ENCODE measurements around the gene SMIM27.

Gene SMIM27

DNA sequence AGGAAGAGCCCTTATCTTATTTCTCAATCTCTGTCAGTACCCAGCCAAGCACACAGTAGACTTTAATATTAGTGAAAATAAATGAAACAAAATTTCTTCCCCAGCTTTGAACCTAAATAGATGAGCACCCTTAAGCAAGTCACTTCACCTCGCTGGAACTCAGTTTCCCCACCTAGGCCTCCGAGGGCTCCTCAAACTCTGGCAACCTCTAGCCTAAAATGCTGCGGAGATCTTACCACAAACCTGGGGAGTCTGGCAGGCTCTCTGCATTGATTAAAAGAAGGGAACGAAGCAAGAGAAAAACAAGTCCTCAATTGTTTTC is 26.5 kb upstream of the SMIM27 start:
- Histone ChIP-seq H3K36me3 (ENCODE audit: insufficient read depth, low read length) (no peaks in the 10 kb centered on the region), H3K4me2 (ENCODE audit: low read length) (peak overlapping the region; percentile 94), H3F3A (ENCODE audit: insufficient read depth, low read length) (no peaks in the 10 kb centered on the region), H3K79me2 (ENCODE audit: insufficient read depth, low read length) (no peaks in the 10 kb centered on the region), H3K9me2 (ENCODE audit: low read depth, low read length) (no peaks in the 10 kb centered on the region), H3K9ac (ENCODE audit: low read length) (peak overlapping the region; percentile 73), H3K4me3 (ENCODE audit: low read depth, low read length, poor library complexity, severe bottlenecking) (peak overlapping the region; percentile 65), H4K20me1 (ENCODE audit: insufficient read depth, low read length) (no peaks in the 10 kb centered on the region), H3K4me1 (ENCODE audit: insufficient read depth, low read length, severe bottlenecking) (peaks cover 17% of the 10 kb centered on the region), H3K27ac (ENCODE audit: low read depth, low read length, poor library complexity, severe bottlenecking) (peak overlapping the region; percentile 4), H3K9me3 (ENCODE audit: low read length) (peaks cover 4% of the 10 kb centered on the region), H3K27me3 (ENCODE audit: insufficient read depth, low read length) (no peaks in the 10 kb centered on the region), H2AFZ (ENCODE audit: low read length) (0 out of 2 replicates have a peak overlapping the region, but pooled peaks have one; percentile 81)
- no peak for TF ChIP-seq EZH2 (IDR thresholded peaks at IDR 0.05; ENCODE audit: borderline replicate concordance, low read length)
- TF ChIP-seq, protein P1, sequence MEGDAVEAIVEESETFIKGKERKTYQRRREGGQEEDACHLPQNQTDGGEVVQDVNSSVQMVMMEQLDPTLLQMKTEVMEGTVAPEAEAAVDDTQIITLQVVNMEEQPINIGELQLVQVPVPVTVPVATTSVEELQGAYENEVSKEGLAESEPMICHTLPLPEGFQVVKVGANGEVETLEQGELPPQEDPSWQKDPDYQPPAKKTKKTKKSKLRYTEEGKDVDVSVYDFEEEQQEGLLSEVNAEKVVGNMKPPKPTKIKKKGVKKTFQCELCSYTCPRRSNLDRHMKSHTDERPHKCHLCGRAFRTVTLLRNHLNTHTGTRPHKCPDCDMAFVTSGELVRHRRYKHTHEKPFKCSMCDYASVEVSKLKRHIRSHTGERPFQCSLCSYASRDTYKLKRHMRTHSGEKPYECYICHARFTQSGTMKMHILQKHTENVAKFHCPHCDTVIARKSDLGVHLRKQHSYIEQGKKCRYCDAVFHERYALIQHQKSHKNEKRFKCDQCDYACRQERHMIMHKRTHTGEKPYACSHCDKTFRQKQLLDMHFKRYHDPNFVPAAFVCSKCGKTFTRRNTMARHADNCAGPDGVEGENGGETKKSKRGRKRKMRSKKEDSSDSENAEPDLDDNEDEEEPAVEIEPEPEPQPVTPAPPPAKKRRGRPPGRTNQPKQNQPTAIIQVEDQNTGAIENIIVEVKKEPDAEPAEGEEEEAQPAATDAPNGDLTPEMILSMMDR (IDR thresholded peaks at IDR 0.05; ENCODE audit: low read length): no peak

GRCh38 chr9:32526041-32526706 is 26.0 kb upstream of the SMIM27 start, which contains the start of gene RIGI:
TSS of gene RIGI (minus strand) at chr9:32526196. CDS start at chr9:32526166, 30 bp downstream.
- Histone ChIP-seq H3K79me2 (ENCODE audit: insufficient read depth, low read length) (no peaks in the 10 kb centered on the region), H3F3A (ENCODE audit: insufficient read depth, low read length) (no peaks in the 10 kb centered on the region), H3K4me3 (ENCODE audit: low read depth, low read length, poor library complexity, severe bottlenecking) (peak within 1 kb of the TSS; percentile 65), H3K27me3 (ENCODE audit: insufficient read depth, low read length) (no peaks in the 10 kb centered on the region), H3K9me3 (ENCODE audit: low read length) (peaks cover 4% of the 10 kb centered on the region), H3K4me1 (ENCODE audit: insufficient read depth, low read length, severe bottlenecking) (peaks cover 17% of the 10 kb centered on the region), H4K20me1 (ENCODE audit: insufficient read depth, low read length) (no peaks in the 10 kb centered on the region), H3K36me3 (ENCODE audit: insufficient read depth, low read length) (no peaks in the 10 kb centered on the region), H3K9ac (ENCODE audit: low read length) (peak within 1 kb of the TSS; percentile 73), H3K9me2 (ENCODE audit: low read depth, low read length) (no peaks in the 10 kb centered on the region), H3K4me2 (ENCODE audit: low read length) (peak within 1 kb of the TSS; percentile 94), H2AFZ (ENCODE audit: low read length) (0 out of 2 replicates have a peak within 1 kb of the TSS, but pooled peaks have one; percentile 81), H3K27ac (ENCODE audit: low read depth, low read length, poor library complexity, severe bottlenecking) (peak within 1 kb of the TSS; percentile 4)
- TF ChIP-seq, protein P1 (IDR thresholded peaks at IDR 0.05; ENCODE audit: low read length): peak; percentile 66
- no peak for TF ChIP-seq EZH2 (IDR thresholded peaks at IDR 0.05; ENCODE audit: borderline replicate concordance, low read length)

- Histone ChIP-seq H4K20me1 (ENCODE audit: insufficient read depth, low read length) (no peaks in the 10 kb centered on the region), H3K9me2 (ENCODE audit: low read depth, low read length) (no peaks in the 10 kb centered on the region), H3K9me3 (ENCODE audit: low read length) (peaks cover 4% of the 10 kb centered on the region), H3K79me2 (ENCODE audit: insufficient read depth, low read length) (no peaks in the 10 kb centered on the region), H2AFZ (ENCODE audit: low read length) (no peak overlapping the region), H3K4me3 (ENCODE audit: low read depth, low read length, poor library complexity, severe bottlenecking) (peak overlapping the region; percentile 65), H3F3A (ENCODE audit: insufficient read depth, low read length) (no peaks in the 10 kb centered on the region), H3K27me3 (ENCODE audit: insufficient read depth, low read length) (no peaks in the 10 kb centered on the region), H3K27ac (ENCODE audit: low read depth, low read length, poor library complexity, severe bottlenecking) (no peak overlapping the region), H3K4me2 (ENCODE audit: low read length) (peak overlapping the region; percentile 94), H3K9ac (ENCODE audit: low read length) (peak overlapping the region; percentile 73), H3K4me1 (ENCODE audit: insufficient read depth, low read length, severe bottlenecking) (peaks cover 17% of the 10 kb centered on the region), H3K36me3 (ENCODE audit: insufficient read depth, low read length) (no peaks in the 10 kb centered on the region)
- no peak for TF ChIP-seq EZH2 (IDR thresholded peaks at IDR 0.05; ENCODE audit: borderline replicate concordance, low read length)
- TF ChIP-seq, protein P1 (IDR thresholded peaks at IDR 0.05; ENCODE audit: low read length): no peak
Measured at GRCh38 chr9:32526707-32527048, 25.4 kb upstream of the SMIM27 start.
